Raji (cell line): ENCODE measurements around the gene SLC1A5.

Experiments
- POLR2A ChIP-seq: IDR thresholded peaks from 2 replicates; pipeline ENCODE4 v1.6.1; 2011; ENCODE audit warnings: low read depth, low read length, control low read depth; ENCODE audit not compliant: insufficient read depth

The SLC1A5 gene

GRCh38 chr19:46788262-46788967 lies at the start of gene SLC1A5:
SLC1A5 (minus strand) TSS chr19:46788594; CDS start chr19:46787965, 629 bp downstream.
- peak; percentile 100 for TF ChIP-seq POLR2A

- TF ChIP-seq POLR2A, result no peak
Observed at GRCh38 chr19:46838160-46838559, 49.8 kb upstream of the SLC1A5 start.

- TF ChIP-seq POLR2A, result no peak
Observed at GRCh38 chr19:46834984-46835383, 46.6 kb upstream of the SLC1A5 start.

GRCh38 chr19:46834121-46834520 lies 45.7 kb upstream of the SLC1A5 start:
- TF ChIP-seq POLR2A, result no peak

- TF ChIP-seq POLR2A, result no peak
Observed at GRCh38 chr19:46830864-46831263, 42.5 kb upstream of the SLC1A5 start.

- no peak for TF ChIP-seq POLR2A
Observed at GRCh38 chr19:46828484-46828883, 40.1 kb upstream of the SLC1A5 start.

GRCh38 chr19:46825731-46826055 lies 37.3 kb upstream of the SLC1A5 start:
- TF ChIP-seq POLR2A, result no peak

GRCh38 chr19:46824890-46825730 lies 36.7 kb upstream of the SLC1A5 start:
- TF ChIP-seq POLR2A, result no peak

GRCh38 chr19:46823049-46823448 lies 34.7 kb upstream of the SLC1A5 start:
- no peak for TF ChIP-seq POLR2A

- 0 out of 2 replicates have a peak, but pooled peaks have one; percentile 22 for TF ChIP-seq POLR2A
Observed at GRCh38 chr19:46821512-46822409, 33.4 kb upstream of the SLC1A5 start.

GRCh38 chr19:46818812-46819211 lies 30.4 kb upstream of the SLC1A5 start:
- TF ChIP-seq POLR2A, result no peak

GRCh38 chr19:46815833-46816627 lies 27.6 kb upstream of the SLC1A5 start:
- TF ChIP-seq POLR2A, result no peak

- TF ChIP-seq POLR2A, result no peak
Observed at GRCh38 chr19:46813839-46814358, 25.5 kb upstream of the SLC1A5 start.
